CD4-positive, alpha-beta T cell treated with Interleukin-15 for 4 hours (primary cell): ENCODE measurements around the gene ETFB.

Source experiments
- DNase-seq: peaks from one replicate; pipeline ENCODE4 v3.0.0-alpha.2; 2020; ENCODE audit warnings: low spot score

Gene ETFB

GRCh38 chr19:51295382-51296126 is 70.6 kb downstream of the ETFB start:
- no peak for DNase-seq
